Measurements from ENCODE around the gene CEMIP2. TPM values are rescaled to one million over a fixed set of nuclear protein-coding genes. Genes with fewer than 3 reads are reported as not detected.
A peak's percentile ranks its signal among the peaks of the same experiment; 100 is the strongest.

The CEMIP2 gene
- total and polyA plus RNA-seq, 12 donors, result 4.7 to 34.9 (median 9.6) TPM

DNA sequence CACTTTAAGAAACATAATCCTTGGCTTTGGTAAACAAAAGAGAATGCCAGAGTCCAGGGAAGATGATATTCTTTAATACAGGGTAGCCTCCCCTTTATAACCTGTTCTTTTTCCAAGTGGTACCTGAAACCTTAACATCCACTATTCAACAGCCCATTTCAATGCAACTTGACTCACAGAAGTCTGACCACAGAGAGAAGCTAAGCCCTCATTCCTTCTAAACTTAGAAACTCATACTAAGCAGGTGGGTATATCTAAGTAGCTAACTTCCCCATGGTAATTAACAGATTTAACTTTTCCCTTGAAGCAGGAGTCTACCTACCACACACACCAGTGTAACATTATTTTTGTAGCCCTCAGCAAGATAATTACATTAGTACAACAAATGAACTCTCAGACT lies 91.9 kb downstream of the CEMIP2 start:
- Histone ChIP-seq H3K4me3 (no peak overlapping the region), H3K27ac (peak overlapping the region in 2 of 10 donors; percentile 37 to 82), H3K9me3 (peaks cover 0 to 8% (median 0%) of the 10 kb centered on the region in 11 donors), H3K27me3 (no peaks in the 10 kb centered on the region), H3K36me3 (no peaks in the 10 kb centered on the region), H3K4me1 (peaks cover 0 to 71% (median 25%) of the 10 kb centered on the region in 9 donors)
- intact Hi-C loops (cut with DNase I), result no loop called here
- TF ChIP-seq CTCF (IDR thresholded peaks at IDR 0.05), result no peak
- DNase-seq (no peak), ATAC-seq (no peak)

- Histone ChIP-seq H3K27ac (peak overlapping the region in 1 of 10 donors; percentile 82), H3K4me1 (peaks cover 0 to 70% (median 18%) of the 10 kb centered on the region in 9 donors), H3K9me3 (peaks cover 0 to 8% (median 0%) of the 10 kb centered on the region in 11 donors), H3K27me3 (no peaks in the 10 kb centered on the region), H3K36me3 (no peaks in the 10 kb centered on the region), H3K4me3 (no peak overlapping the region)
- intact Hi-C loops (cut with DNase I), result no loop called here
- no peak for DNase-seq
- ATAC-seq, result no peak
- WGBS, 2 donors, result 76 to 84% methylated on average over 1 of the region's 1 CpG
- no peak for TF ChIP-seq CTCF (IDR thresholded peaks at IDR 0.05)
Measured at GRCh38 chr9:71675857-71676165, 92.5 kb downstream of the CEMIP2 start.

GRCh38 chr9:71675105-71675856 lies 93.0 kb downstream of the CEMIP2 start:
- intact Hi-C loops (cut with DNase I), result no loop called here
- Histone ChIP-seq H3K4me3 (no peak overlapping the region), H3K27me3 (no peaks in the 10 kb centered on the region), H3K27ac (peak overlapping the region in 1 of 10 donors; percentile 59), H3K9me3 (peaks cover 0 to 8% (median 0%) of the 10 kb centered on the region in 11 donors), H3K4me1 (peaks cover 0 to 64% (median 13%) of the 10 kb centered on the region in 9 donors), H3K36me3 (no peaks in the 10 kb centered on the region)
- ATAC-seq (no peak), DNase-seq (no peak)
- 57 to 61% methylated on average over 3 of the region's 3 CpGs for WGBS, 2 donors
- TF ChIP-seq CTCF (IDR thresholded peaks at IDR 0.05), result no peak

DNA sequence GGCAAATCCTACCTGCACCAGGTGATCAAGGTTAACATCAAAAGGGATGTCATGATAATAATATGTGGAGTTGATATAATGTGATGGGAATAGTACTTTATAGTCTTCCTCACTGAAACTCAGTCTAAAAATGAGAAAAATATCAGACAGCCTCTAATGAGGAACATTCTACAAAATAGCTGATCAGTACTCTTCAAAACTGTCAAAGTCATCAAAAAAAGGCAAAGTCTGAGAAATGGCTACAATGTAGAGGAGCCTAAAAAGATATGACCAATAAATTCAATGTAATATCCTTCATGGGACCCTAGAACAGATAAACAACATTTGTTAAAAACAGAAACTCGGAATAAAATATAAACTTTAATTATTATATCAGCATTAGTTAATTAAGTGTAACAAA lies 95.7 kb downstream of the CEMIP2 start:
- H3K9me3 ChIP-seq, result peaks cover 0 to 8% (median 0%) of the 10 kb centered on the region in 11 donors
- ATAC-seq, result no peak
- intact Hi-C loops (cut with DNase I), result loop anchor here in 1 of 10 donors (5.0 kb wide), 1 partner anchor 35 kb away; no protein-coding TSS in a partner anchor
- no peaks in the 10 kb centered on the region for H3K27me3 ChIP-seq
- H3K4me3 ChIP-seq, result no peak overlapping the region
- DNase-seq, result no peak
- 97 to 100% methylated on average over 1 of the region's 1 CpG for WGBS, 2 donors
- peaks cover 0 to 38% (median 3%) of the 10 kb centered on the region in 9 donors for H3K4me1 ChIP-seq
- H3K36me3 ChIP-seq, result no peaks in the 10 kb centered on the region
- peak overlapping the region in 1 of 10 donors; percentile 74 for H3K27ac ChIP-seq
- TF ChIP-seq CTCF (IDR thresholded peaks at IDR 0.05), result no peak
